OCI-LY1 (cell line): Measurements from ENCODE around the gene SCN8A.

Source experiments
- H2AFZ ChIP-seq: fragments of 200-600 bp; sonication (generic), shearing (Covaris generic); 2 replicates; pipeline ENCODE4 v1.6.0; 2014; ENCODE audit warnings: antibody characterized with exemption, mild to moderate bottlenecking, low read length
- H3F3A ChIP-seq: fragments of 200-600 bp; sonication (generic), shearing (Covaris generic); 2 replicates; pipeline ENCODE4 v1.6.0; 2014; ENCODE audit warnings: mild to moderate bottlenecking, antibody characterized with exemption, low read length, moderate library complexity; ENCODE audit not compliant: insufficient read depth
- H3K27ac ChIP-seq: fragments of 200-600 bp; sonication (generic); 2 replicates; pipeline ENCODE4 v1.5.1; 2014; ENCODE audit warnings: low read length, mixed run types, mild to moderate bottlenecking, low read depth; ENCODE audit not compliant: poor library complexity, severe bottlenecking
- H3K27me3 ChIP-seq: fragments of 200-600 bp; sonication (generic); 2 replicates; pipeline ENCODE4 v1.6.0; 2014; ENCODE audit warnings: antibody characterized with exemption, mild to moderate bottlenecking, low read length, moderate library complexity; ENCODE audit not compliant: insufficient read depth
- H3K36me3 ChIP-seq: fragments of 200-600 bp; sonication (generic); 2 replicates; pipeline ENCODE4 v1.6.1; 2014; ENCODE audit warnings: mild to moderate bottlenecking, antibody characterized with exemption, low read length, moderate library complexity, mixed read lengths; ENCODE audit not compliant: insufficient read depth
- H3K4me1 ChIP-seq: fragments of 200-600 bp; sonication (generic); 2 replicates; pipeline ENCODE4 v1.5.1; 2014; ENCODE audit warnings: mild to moderate bottlenecking, low read length, moderate library complexity; ENCODE audit not compliant: insufficient read depth, severe bottlenecking
- H3K4me2 ChIP-seq: fragments of 200-600 bp; sonication (generic), shearing (Covaris generic); 2 replicates; pipeline ENCODE4 v1.6.1; 2014; ENCODE audit warnings: low read length
- H3K4me3 ChIP-seq: fragments of 200-600 bp; sonication (generic); 2 replicates; pipeline ENCODE4 v1.5.1; 2014; ENCODE audit warnings: low read length, low read depth, mild to moderate bottlenecking, mixed read lengths; ENCODE audit not compliant: poor library complexity, severe bottlenecking
- H3K79me2 ChIP-seq: fragments of 200-600 bp; shearing (Covaris generic); 2 replicates; pipeline ENCODE4 v1.6.1; 2016; ENCODE audit warnings: mixed run types, low read length, mixed read lengths; ENCODE audit not compliant: insufficient read depth
- H3K9ac ChIP-seq: fragments of 200-600 bp; sonication (generic), shearing (Covaris generic); 2 replicates; pipeline ENCODE4 v1.6.1; 2014; ENCODE audit warnings: mild to moderate bottlenecking, low read length, mixed read lengths
- H3K9me2 ChIP-seq: fragments of 200-600 bp; sonication (generic), shearing (Covaris generic); 2 replicates; pipeline ENCODE4 v1.6.1; 2014; ENCODE audit warnings: low read depth, mild to moderate bottlenecking, low read length, mixed read lengths
- H3K9me3 ChIP-seq: fragments of 200-600 bp; shearing (Covaris generic); 2 replicates; pipeline ENCODE4 v1.6.1; 2014; ENCODE audit warnings: low read length, mixed read lengths
- H4K20me1 ChIP-seq: fragments of 200-600 bp; sonication (generic), shearing (Covaris generic); 2 replicates; pipeline ENCODE4 v1.6.0; 2016; ENCODE audit warnings: mild to moderate bottlenecking, low read length; ENCODE audit not compliant: insufficient read depth
- EZH2 ChIP-seq: fragments of 200-600 bp; sonication (generic), shearing (Covaris generic); IDR thresholded peaks from 2 replicates; pipeline ENCODE4 v1.8.0; 2017; ENCODE audit warnings: borderline replicate concordance, mixed run types, mild to moderate bottlenecking, antibody characterized with exemption, low read length, moderate library complexity, mixed read lengths
- TF ChIP-seq, protein P1 (sequence below): fragments of 200-600 bp; sonication (generic), shearing (Covaris generic); IDR thresholded peaks from 2 replicates; pipeline ENCODE4 v1.5.1; 2017; ENCODE audit warnings: mild to moderate bottlenecking, antibody characterized with exemption, low read length, moderate library complexity, mixed read lengths

SCN8A gene

GRCh38 chr12:51759175-51759574 is 168.1 kb downstream of the SCN8A start:
- Histone ChIP-seq H3F3A (no peaks in the 10 kb centered on the region), H3K4me2 (no peak overlapping the region), H3K9me3 (no peaks in the 10 kb centered on the region), H3K36me3 (no peaks in the 10 kb centered on the region), H3K27ac (no peak overlapping the region), H3K4me3 (no peak overlapping the region), H2AFZ (no peak overlapping the region), H3K9ac (no peak overlapping the region), H3K79me2 (no peaks in the 10 kb centered on the region), H3K4me1 (no peaks in the 10 kb centered on the region), H3K9me2 (no peaks in the 10 kb centered on the region), H4K20me1 (no peaks in the 10 kb centered on the region), H3K27me3 (no peaks in the 10 kb centered on the region)
- TF ChIP-seq EZH2: no peak
- TF ChIP-seq, protein P1, sequence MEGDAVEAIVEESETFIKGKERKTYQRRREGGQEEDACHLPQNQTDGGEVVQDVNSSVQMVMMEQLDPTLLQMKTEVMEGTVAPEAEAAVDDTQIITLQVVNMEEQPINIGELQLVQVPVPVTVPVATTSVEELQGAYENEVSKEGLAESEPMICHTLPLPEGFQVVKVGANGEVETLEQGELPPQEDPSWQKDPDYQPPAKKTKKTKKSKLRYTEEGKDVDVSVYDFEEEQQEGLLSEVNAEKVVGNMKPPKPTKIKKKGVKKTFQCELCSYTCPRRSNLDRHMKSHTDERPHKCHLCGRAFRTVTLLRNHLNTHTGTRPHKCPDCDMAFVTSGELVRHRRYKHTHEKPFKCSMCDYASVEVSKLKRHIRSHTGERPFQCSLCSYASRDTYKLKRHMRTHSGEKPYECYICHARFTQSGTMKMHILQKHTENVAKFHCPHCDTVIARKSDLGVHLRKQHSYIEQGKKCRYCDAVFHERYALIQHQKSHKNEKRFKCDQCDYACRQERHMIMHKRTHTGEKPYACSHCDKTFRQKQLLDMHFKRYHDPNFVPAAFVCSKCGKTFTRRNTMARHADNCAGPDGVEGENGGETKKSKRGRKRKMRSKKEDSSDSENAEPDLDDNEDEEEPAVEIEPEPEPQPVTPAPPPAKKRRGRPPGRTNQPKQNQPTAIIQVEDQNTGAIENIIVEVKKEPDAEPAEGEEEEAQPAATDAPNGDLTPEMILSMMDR: no peak

DNA sequence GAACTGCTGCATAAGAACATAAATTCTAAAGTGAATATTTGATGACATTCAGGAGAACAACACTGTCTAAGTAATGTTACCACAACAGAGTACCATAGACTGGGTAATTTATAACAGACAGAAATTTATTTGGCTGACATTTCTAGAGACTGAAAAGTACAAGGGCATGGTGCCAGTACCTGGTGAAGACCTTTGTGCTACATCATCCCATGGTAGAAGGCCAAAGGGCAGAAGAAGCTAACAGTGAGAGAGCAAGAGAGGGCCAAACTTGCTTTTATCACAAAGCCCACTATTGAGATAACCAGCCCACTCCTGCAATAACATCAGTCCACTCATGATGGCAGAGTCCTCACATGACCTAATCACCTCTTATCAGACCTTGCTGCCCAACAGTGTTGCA is 168.7 kb downstream of the SCN8A start:
- Histone ChIP-seq H2AFZ (no peak overlapping the region), H3K27me3 (no peaks in the 10 kb centered on the region)

DNA sequence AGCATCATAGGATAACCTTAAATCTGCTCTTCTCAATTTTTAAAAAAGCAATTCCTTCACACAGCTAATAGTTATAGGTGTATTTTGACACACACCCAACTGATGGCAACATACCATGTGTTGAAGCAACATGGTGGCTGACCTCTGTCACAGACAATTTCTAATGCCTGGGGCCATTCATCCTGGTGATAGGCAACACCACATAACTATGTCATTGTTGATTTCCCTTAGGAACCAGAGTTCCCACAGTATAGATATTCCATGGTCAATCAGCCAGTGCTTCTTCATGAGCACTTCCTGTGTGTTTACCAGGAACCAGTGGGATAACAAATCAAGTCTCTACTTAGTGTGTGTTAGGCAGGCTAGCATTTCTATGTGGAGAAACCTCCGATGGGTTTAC is 169.2 kb downstream of the SCN8A start:
- no peaks in the 10 kb centered on the region for H3F3A ChIP-seq

More for the DNA sequence above, 168.7 kb downstream of the SCN8A start:
- Histone ChIP-seq H4K20me1 (no peaks in the 10 kb centered on the region), H3K9me2 (no peaks in the 10 kb centered on the region), H3F3A (no peaks in the 10 kb centered on the region), H3K27ac (no peak overlapping the region), H3K9me3 (no peaks in the 10 kb centered on the region), H3K4me2 (no peak overlapping the region), H3K79me2 (no peaks in the 10 kb centered on the region), H3K4me3 (no peak overlapping the region), H3K4me1 (no peaks in the 10 kb centered on the region), H3K36me3 (no peaks in the 10 kb centered on the region), H3K9ac (no peak overlapping the region)
- TF ChIP-seq, protein P1: no peak
- TF ChIP-seq EZH2: no peak

More for the DNA sequence above, 169.2 kb downstream of the SCN8A start:
- H3K27me3 ChIP-seq: no peaks in the 10 kb centered on the region
- H3K9ac ChIP-seq: no peak overlapping the region
- no peaks in the 10 kb centered on the region for H3K4me1 ChIP-seq
- no peak overlapping the region for H3K4me3 ChIP-seq
- TF ChIP-seq EZH2: no peak
- TF ChIP-seq, protein P1: no peak
- no peak overlapping the region for H3K27ac ChIP-seq
- no peak overlapping the region for H3K4me2 ChIP-seq
- H4K20me1 ChIP-seq: no peaks in the 10 kb centered on the region
- H3K79me2 ChIP-seq: no peaks in the 10 kb centered on the region
- no peaks in the 10 kb centered on the region for H3K9me3 ChIP-seq
- no peaks in the 10 kb centered on the region for H3K9me2 ChIP-seq
- no peak overlapping the region for H2AFZ ChIP-seq
- no peaks in the 10 kb centered on the region for H3K36me3 ChIP-seq
